Measurements from ENCODE around the gene TCFL5. TPM values are rescaled to one million over a fixed set of nuclear protein-coding genes. Genes with fewer than 3 reads are reported as not detected.

The TCFL5 gene
- total and polyA plus RNA-seq, 2 donors from 2014 or later, result 6.1 to 11.5 TPM

GRCh38 chr20:62906209-62906608 is 44.6 kb upstream of the TCFL5 start:
- no peak overlapping the region for H3K9ac ChIP-seq (ENCODE audit: low read length in 3 of 3)

GRCh38 chr20:62905536-62906117 is 44.0 kb upstream of the TCFL5 start:
- H3K27me3 ChIP-seq (ENCODE audit: control insufficient read depth, insufficient read depth, low read length), result no peaks in the 10 kb centered on the region
- intact Hi-C loops (cut with DNase I), result no loop called here
- peaks cover 0 to 2% (median 0%) of the 10 kb centered on the region in 3 donors for H3K4me1 ChIP-seq (ENCODE audit: control insufficient read depth in 2 of 3, insufficient read depth in 2 of 3, low read depth in 1 of 3, low read length in 3 of 3)
- peaks cover 18 to 67% (median 64%) of the 10 kb centered on the region in 3 donors for H3K36me3 ChIP-seq (ENCODE audit: control insufficient read depth in 2 of 3, insufficient read depth in 3 of 3, low read length in 3 of 3)
- no peak for DNase-seq
- no peak for FAIRE-seq
- H3K9ac ChIP-seq (ENCODE audit: low read length in 3 of 3), result no peak overlapping the region
- no peak overlapping the region for H3K27ac ChIP-seq (ENCODE audit: low read depth in 2 of 2, low read length in 2 of 2)
- no peak for TF ChIP-seq CTCF (IDR thresholded peaks at IDR 0.05; ENCODE audit: borderline replicate concordance, extremely low read depth, insufficient read depth)
- no peak overlapping the region for H3K4me3 ChIP-seq (ENCODE audit: low read length in 3 of 3)
- no peaks in the 10 kb centered on the region for H3K9me3 ChIP-seq (ENCODE audit: control insufficient read depth in 2 of 3, insufficient read depth in 1 of 3, low read length in 3 of 3)

More at GRCh38 chr20:62906209-62906608, 44.6 kb upstream of the TCFL5 start:
- no peaks in the 10 kb centered on the region for H3K27me3 ChIP-seq (ENCODE audit: control insufficient read depth, insufficient read depth, low read length)
- H3K36me3 ChIP-seq (ENCODE audit: control insufficient read depth in 2 of 3, insufficient read depth in 3 of 3, low read length in 3 of 3), result peaks cover 18 to 72% (median 69%) of the 10 kb centered on the region in 3 donors
- DNase-seq (no peak), FAIRE-seq (no peak)
- no peak overlapping the region for H3K27ac ChIP-seq (ENCODE audit: low read depth in 2 of 2, low read length in 2 of 2)
- intact Hi-C loops (cut with DNase I), result no loop called here
- TF ChIP-seq CTCF (IDR thresholded peaks at IDR 0.05; ENCODE audit: borderline replicate concordance, extremely low read depth, insufficient read depth), result no peak
- no peaks in the 10 kb centered on the region for H3K9me3 ChIP-seq (ENCODE audit: control insufficient read depth in 2 of 3, insufficient read depth in 1 of 3, low read length in 3 of 3)
- H3K4me1 ChIP-seq (ENCODE audit: control insufficient read depth in 2 of 3, insufficient read depth in 2 of 3, low read depth in 1 of 3, low read length in 3 of 3), result no peaks in the 10 kb centered on the region
- no peak overlapping the region for H3K4me3 ChIP-seq (ENCODE audit: low read length in 3 of 3)

- no peak overlapping the region for H3K9ac ChIP-seq (ENCODE audit: low read length in 3 of 3)
- no peak for TF ChIP-seq CTCF (IDR thresholded peaks at IDR 0.05; ENCODE audit: borderline replicate concordance, extremely low read depth, insufficient read depth)
- H3K27ac ChIP-seq (ENCODE audit: low read depth in 2 of 2, low read length in 2 of 2), result no peak overlapping the region
- no peaks in the 10 kb centered on the region for H3K27me3 ChIP-seq (ENCODE audit: control insufficient read depth, insufficient read depth, low read length)
- DNase-seq, result no peak
- H3K9me3 ChIP-seq (ENCODE audit: control insufficient read depth in 2 of 3, insufficient read depth in 1 of 3, low read length in 3 of 3), result no peaks in the 10 kb centered on the region
- no peak overlapping the region for H3K4me3 ChIP-seq (ENCODE audit: low read length in 3 of 3)
- peaks cover 6 to 44% (median 42%) of the 10 kb centered on the region in 3 donors for H3K36me3 ChIP-seq (ENCODE audit: control insufficient read depth in 2 of 3, insufficient read depth in 3 of 3, low read length in 3 of 3)
- H3K4me1 ChIP-seq (ENCODE audit: control insufficient read depth in 2 of 3, insufficient read depth in 2 of 3, low read depth in 1 of 3, low read length in 3 of 3), result peaks cover 0 to 13% (median 0%) of the 10 kb centered on the region in 3 donors
- FAIRE-seq, result no peak
- intact Hi-C loops (cut with DNase I), result no loop called here
These were observed 41.4 kb upstream of the TCFL5 start for GRCh38 chr20:62902926-62903615.
